ENCODE measurements around the gene GPR179.

- no peak for TF ChIP-seq CTCF (conservative IDR thresholded peaks at IDR 0.05; ENCODE audit: low read length)
- TF ChIP-seq EZH2phosphoT487 (IDR thresholded peaks at IDR 0.05; ENCODE audit: borderline replicate concordance), result no peak
Observed at GRCh38 chr17:38357486-38358123, 13.8 kb upstream of the GPR179 start.
